A549 (cell line): Measurements from ENCODE around the gene SWT1. TPM values are rescaled to one million over a fixed set of nuclear protein-coding genes. Genes with fewer than 3 reads are reported as not detected.

Experiments
- ATAC-seq, 2 experiments: fragments of 200-7000 bp in 1 of 2; fragments of >200 bp in 1 of 2; cut with Nextera tagmentation in 1 of 2; cut with Tn5 transposase in 1 of 2; 3 replicates each; pipeline versions ENCODE4 v1.8.0 to v1.9.1; 2018 to 2020; ENCODE audit warnings: mild to moderate bottlenecking in 1 of 2, moderate library complexity in 1 of 2
- CTCF ChIA-PET: fragments of 300-600 bp; sonication (Branson Sonifier 250); formaldehyde crosslinking; extraction: SDS; loops from one replicate; lab custom pipeline; 2021; ENCODE audit warnings: antibody characterized with exemption, inconsistent platforms; lab: Yijun Ruan, JAX
- POLR2A ChIA-PET: fragments of 350-600 bp; formaldehyde crosslinking; extraction: SDS; loops from one replicate; lab custom pipeline; 2021; ENCODE audit warnings: antibody characterized with exemption, inconsistent platforms; lab: Yijun Ruan, JAX
- DNase-seq, 2 experiments: peaks; one replicate each; pipeline versions ENCODE4 v3.0.0 to v3.0.0-alpha.2; 2011 to 2016; ENCODE audit warnings: low read depth in 1 of 2, low spot score in 1 of 2
- FAIRE-seq: peaks from 2 replicates; lab custom pipeline; 2011; peaks lifted over from hg19 to GRCh38; lab: Jason Lieb, UNC
- H3K27ac ChIP-seq, 2 experiments: fragments of >200 bp; sonication (Bioruptor Twin); formaldehyde crosslinking; 3 replicates each; pipeline ENCODE4 v1.5.1; 2016 to 2017
- H3K4me1 ChIP-seq: fragments of >200 bp; sonication (Bioruptor Twin); formaldehyde crosslinking; 3 replicates; pipeline ENCODE4 v1.6.1; 2016
- H3K4me2 ChIP-seq: fragments of >200 bp; sonication (Bioruptor Twin); formaldehyde crosslinking; 3 replicates; pipeline ENCODE4 v1.6.1; 2016
- H3K4me3 ChIP-seq: fragments of >200 bp; sonication (Bioruptor Twin); formaldehyde crosslinking; 3 replicates; pipeline ENCODE4 v1.5.1; 2016
- H3K9me3 ChIP-seq: fragments of >200 bp; sonication (Bioruptor Twin); formaldehyde crosslinking; 3 replicates; pipeline ENCODE4 v1.6.1; 2016
- ATOH8 ChIP-seq: fragments of 250-450 bp; sonication (Bioruptor Pico); IDR thresholded peaks from 2 replicates; pipeline ENCODE4 v1.5.0; 2020; ENCODE audit warnings: low read depth, mild to moderate bottlenecking, moderate library complexity
- BCL3 ChIP-seq: fragments of >200 bp; sonication (Bioruptor Twin); formaldehyde crosslinking; IDR thresholded peaks from 3 replicates; pipeline ENCODE4 v1.6.1; 2016
- CBX2 ChIP-seq: fragments of 200-600 bp; sonication (generic); IDR thresholded peaks from 2 replicates; pipeline ENCODE4 v1.6.1; 2016; ENCODE audit warnings: low read depth, mild to moderate bottlenecking, borderline replicate concordance
- CHD4 ChIP-seq: fragments of 200-600 bp; sonication (generic); IDR thresholded peaks from 2 replicates; pipeline ENCODE4 v1.6.1; 2016; ENCODE audit warnings: antibody characterized with exemption, mild to moderate bottlenecking, borderline replicate concordance
- CTCF ChIP-seq: fragments of >200 bp; sonication (Bioruptor Twin); formaldehyde crosslinking; IDR thresholded peaks from 3 replicates; pipeline ENCODE4 v1.5.1; 2016
- EHMT2 ChIP-seq: fragments of 200-600 bp; sonication (generic); IDR thresholded peaks from 2 replicates; pipeline ENCODE4 v1.6.1; 2016; ENCODE audit warnings: antibody characterized with exemption, low read depth, mild to moderate bottlenecking, moderate library complexity
- EP300 ChIP-seq, 2 experiments: fragments of >200 bp; sonication (Bioruptor Twin); formaldehyde crosslinking; IDR thresholded peaks; 2 replicates in 1 of 2; 3 replicates in 1 of 2; pipeline ENCODE4 v1.6.1; 2016 to 2017
- FOXS1 ChIP-seq: fragments of 250-450 bp; sonication (Bioruptor Pico); IDR thresholded peaks from 2 replicates; pipeline ENCODE4 v1.5.0; 2020; ENCODE audit warnings: mild to moderate bottlenecking, moderate library complexity
- HDAC2 ChIP-seq: fragments of 200-600 bp; sonication (generic); IDR thresholded peaks from 2 replicates; pipeline ENCODE4 v1.6.1; 2016
- HES2 ChIP-seq: fragments of >200 bp; sonication (Bioruptor Twin); formaldehyde crosslinking; IDR thresholded peaks from 2 replicates; pipeline ENCODE4 v1.6.1; 2016
- HMGXB4 ChIP-seq: fragments of 250-450 bp; sonication (Bioruptor Pico); IDR thresholded peaks from 2 replicates; pipeline ENCODE4 v1.5.0; 2021; ENCODE audit warnings: mild to moderate bottlenecking, moderate library complexity, borderline replicate concordance
- HOXB13 ChIP-seq: fragments of 250-450 bp; sonication (Bioruptor Pico); IDR thresholded peaks from 2 replicates; pipeline ENCODE4 v1.5.0; 2020; ENCODE audit warnings: low read depth, mild to moderate bottlenecking, moderate library complexity
- HOXB5 ChIP-seq: fragments of 250-450 bp; sonication (Bioruptor Pico); IDR thresholded peaks from 2 replicates; pipeline ENCODE4 v1.5.0; 2020; ENCODE audit warnings: mild to moderate bottlenecking, moderate library complexity
- JUN ChIP-seq, 2 experiments: fragments of >200 bp; sonication (Bioruptor Twin); formaldehyde crosslinking; IDR thresholded peaks; 2 replicates in 1 of 2; 3 replicates in 1 of 2; pipeline ENCODE4 v1.6.1; 2016 to 2017
- JUNB ChIP-seq: fragments of >200 bp; sonication (Bioruptor Twin); formaldehyde crosslinking; IDR thresholded peaks from 2 replicates; pipeline ENCODE4 v1.6.1; 2016
- MAZ ChIP-seq: fragments of 150-350 bp; IDR thresholded peaks from 2 replicates; pipeline ENCODE4 v1.6.1; 2014; ENCODE audit warnings: antibody characterized with exemption, low read depth, low read length, borderline replicate concordance
- NR3C1 ChIP-seq: fragments of >200 bp; sonication (Bioruptor Twin); formaldehyde crosslinking; IDR thresholded peaks from 3 replicates; pipeline ENCODE4 v1.6.1; 2017
- PHF8 ChIP-seq: fragments of 200-600 bp; sonication (generic); IDR thresholded peaks from 2 replicates; pipeline ENCODE4 v1.6.1; 2016; ENCODE audit warnings: low read depth, mild to moderate bottlenecking, antibody characterized with exemption, moderate library complexity, borderline replicate concordance
- RCOR1 ChIP-seq: fragments of 150-350 bp; IDR thresholded peaks from 2 replicates; pipeline ENCODE4 v1.6.1; 2014; ENCODE audit warnings: antibody characterized with exemption, low read length, low read depth
- REST ChIP-seq: fragments of 200-600 bp; sonication (generic); IDR thresholded peaks from 2 replicates; pipeline ENCODE4 v1.6.1; 2016; ENCODE audit warnings: antibody characterized with exemption, mild to moderate bottlenecking, moderate library complexity
- SREBF2 ChIP-seq: fragments of 450-650 bp; IDR thresholded peaks from 2 replicates; pipeline ENCODE4 v1.6.1; 2014; ENCODE audit warnings: mild to moderate bottlenecking, moderate library complexity
- ZC3H11A ChIP-seq: fragments of 450-650 bp; IDR thresholded peaks from 2 replicates; pipeline ENCODE4 v1.6.1; 2014; ENCODE audit warnings: antibody characterized with exemption, mild to moderate bottlenecking
- ZFP36 ChIP-seq: fragments of 450-650 bp; IDR thresholded peaks from 2 replicates; pipeline ENCODE4 v1.6.1; 2014; ENCODE audit warnings: borderline replicate concordance; ENCODE audit not compliant: partially characterized antibody
- WGBS: methylation state at CpG from one replicate; pipeline ENCODE4 v1.1.6; 2017; ENCODE audit errors: missing lambda C conversion rate; 5-methylcytosine and 5-hydroxymethylcytosine counted together
- polyA plus RNA-seq, 4 experiments: library from polyadenylated mRNA; depleted of rRNA in 3 of 4; stranded (reverse); fragments of >200 nt; fragmentation: RNase III in 1 of 4; extraction: RNeasy Plus Mini Kit Qiagen cat#74134 plus additional on column Dnase treatment in 1 of 4; gene quantifications; 2 replicates in 3 of 4; 3 replicates in 1 of 4; pipeline ENCODE4 v1.2.3, GENCODE V29; 2011 to 2017

The SWT1 gene
- polyA plus RNA-seq, 2 of the 4 experiments (the other 2 are of a cell fraction), result 1.5 to 2.4 TPM

GRCh38 chr1:185284116-185284515 lies 127.1 kb downstream of the SWT1 start:
- TF ChIP-seq CHD4, result no peak
- TF ChIP-seq HOXB13 (CRISPR knock-in tag), result no peak
- no peak for TF ChIP-seq JUNB
- TF ChIP-seq MAZ, result no peak
- no peak for TF ChIP-seq EHMT2
- TF ChIP-seq FOXS1 (CRISPR knock-in tag), result no peak
- no peak for TF ChIP-seq CBX2
- TF ChIP-seq HES2, result no peak
- no peak for TF ChIP-seq HMGXB4
- TF ChIP-seq RCOR1, result no peak
- TF ChIP-seq NR3C1, result no peak
- TF ChIP-seq CTCF, result no peak
- TF ChIP-seq ATOH8 (CRISPR knock-in tag), result no peak
- TF ChIP-seq SREBF2, result no peak
- no peak for TF ChIP-seq ZFP36
- no peak for TF ChIP-seq JUN (IDR thresholded peaks at IDR 0.05)
- no peak for TF ChIP-seq ZC3H11A
- DNase-seq (no peak), FAIRE-seq (no peak), ATAC-seq (no peak)
- ChIA-PET CTCF (interaction anchor here (0.6 kb wide), 1 partner anchor 889 kb away, joined by 5 read pairs; no protein-coding TSS in a partner anchor), POLR2A (no interaction called here)
- Histone ChIP-seq H3K4me3 (no peak overlapping the region), H3K4me2 (no peak overlapping the region), H3K27ac (no peak overlapping the region), H3K4me1 (no peaks in the 10 kb centered on the region), H3K9me3 (no peaks in the 10 kb centered on the region)
- WGBS, result 95% methylated on average over 2 of the region's 2 CpGs

GRCh38 chr1:185284533-185285276 lies 127.7 kb downstream of the SWT1 start:
- Histone ChIP-seq H3K4me1 (no peaks in the 10 kb centered on the region), H3K9me3 (no peaks in the 10 kb centered on the region), H3K4me2 (no peak overlapping the region), H3K4me3 (no peak overlapping the region), H3K27ac (no peak overlapping the region)
- peak; percentile 39 to 44; a peak in 3 of 6 replicates for ATAC-seq
- TF ChIP-seq REST (no peak), HOXB5 (no peak), PHF8 (no peak), BCL3 (no peak), HDAC2 (no peak), EP300 (IDR thresholded peaks at IDR 0.05) (no peak), FOXS1 (CRISPR knock-in tag) (no peak)
- ChIA-PET POLR2A (no interaction called here), CTCF (interaction anchor here (0.6 kb wide), 1 partner anchor 888 kb away, joined by 5 read pairs; no protein-coding TSS in a partner anchor)
- DNase-seq, result no peak
- FAIRE-seq, result no peak
- whole genome bisulfite sequencing, result 48% methylated on average over 2 of the region's 2 CpGs
